T-helper 17 cell (primary cell): ENCODE data around the gene TERB1. TPM values are rescaled to one million over a fixed set of nuclear protein-coding genes. Genes with fewer than 3 reads are reported as not detected.
A peak's percentile ranks its signal among the peaks of the same experiment; 100 is the strongest.

Source experiments
- ATAC-seq: fragments of 150-1000 bp; cut with Tn5 transposase; 2 replicates; pipeline ENCODE4 v1.10.0; 2021; ENCODE audit warnings: mild to moderate bottlenecking, moderate library complexity
- DNase-seq, 3 donors: peaks; one replicate each; pipeline versions ENCODE4 v3.0.0 to v3.0.0-alpha.2; 2020 to 2021
- H3K9me3 ChIP-seq: one replicate; pipeline ENCODE4 v1.7.0; 2013; ENCODE audit warnings: low read length, mild to moderate bottlenecking; ENCODE audit not compliant: control insufficient read depth, poor library complexity, severe bottlenecking
- H3K27ac Mint-ChIP-seq: one replicate; pipeline ENCODE4 v1.8.0; 2022; ENCODE audit warnings: mild to moderate bottlenecking, moderate library complexity, mixed read lengths
- H3K27me3 Mint-ChIP-seq: one replicate; pipeline ENCODE4 v1.8.0; 2022; ENCODE audit warnings: mixed read lengths
- H3K36me3 Mint-ChIP-seq: one replicate; pipeline ENCODE4 v1.8.0; 2022; ENCODE audit warnings: low read depth, mixed read lengths
- H3K4me1 Mint-ChIP-seq: one replicate; pipeline ENCODE4 v1.8.0; 2022; ENCODE audit warnings: mild to moderate bottlenecking, mixed read lengths
- H3K4me3 Mint-ChIP-seq: one replicate; pipeline ENCODE4 v1.8.0; 2022; ENCODE audit warnings: mild to moderate bottlenecking, moderate library complexity, mixed read lengths
- total RNA-seq, 4 donors: library from RNA in 2 of 4; stranded (reverse) in 2 of 4; gene quantifications; one replicate each; pipeline ENCODE4 v1.2.3 and lab custom pipeline; 2022 to 2026

TERB1 gene
- total RNA-seq, 2 donors from 2014 or later, result 0.40 TPM; not detected in 1

GRCh38 chr16:66843191-66843590, 41.8 kb upstream of the TERB1 start:
- Mint-ChIP-seq H3K4me1 (peaks cover 2% of the 10 kb centered on the region), H3K4me3 (peak overlapping the region; percentile 79), H3K27me3 (peaks cover 60% of the 10 kb centered on the region), H3K27ac (no peak overlapping the region), H3K36me3 (peaks cover 5% of the 10 kb centered on the region)
- DNase-seq (no peak), ATAC-seq (no peak)
- H3K9me3 ChIP-seq, result no peaks in the 10 kb centered on the region

DNA sequence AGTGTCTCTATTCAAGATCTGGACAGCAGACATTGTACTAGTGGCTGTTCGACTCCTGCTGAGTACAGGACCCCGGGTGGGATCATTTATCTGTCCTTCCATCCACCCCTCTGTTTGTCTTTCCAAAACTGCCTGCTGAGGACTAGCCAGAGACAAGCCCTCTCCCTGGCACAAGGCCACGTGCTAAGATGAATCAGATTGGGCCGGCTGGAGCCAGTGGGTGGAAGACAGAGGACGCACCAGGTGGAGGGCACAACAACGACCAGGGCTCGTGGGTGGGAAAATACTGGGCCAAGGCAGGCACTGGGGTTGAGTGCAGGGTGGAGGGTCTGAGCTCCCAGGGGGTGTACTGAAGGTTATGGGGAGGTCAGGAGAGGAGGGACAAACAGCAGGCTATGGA, 41.4 kb upstream of the TERB1 start:
- DNase-seq, result no peak
- Mint-ChIP-seq H3K36me3 (peaks cover 5% of the 10 kb centered on the region), H3K27me3 (peaks cover 57% of the 10 kb centered on the region), H3K4me1 (peaks cover 2% of the 10 kb centered on the region), H3K4me3 (no peak overlapping the region), H3K27ac (no peak overlapping the region)
- no peaks in the 10 kb centered on the region for H3K9me3 ChIP-seq
- no peak for ATAC-seq

DNA sequence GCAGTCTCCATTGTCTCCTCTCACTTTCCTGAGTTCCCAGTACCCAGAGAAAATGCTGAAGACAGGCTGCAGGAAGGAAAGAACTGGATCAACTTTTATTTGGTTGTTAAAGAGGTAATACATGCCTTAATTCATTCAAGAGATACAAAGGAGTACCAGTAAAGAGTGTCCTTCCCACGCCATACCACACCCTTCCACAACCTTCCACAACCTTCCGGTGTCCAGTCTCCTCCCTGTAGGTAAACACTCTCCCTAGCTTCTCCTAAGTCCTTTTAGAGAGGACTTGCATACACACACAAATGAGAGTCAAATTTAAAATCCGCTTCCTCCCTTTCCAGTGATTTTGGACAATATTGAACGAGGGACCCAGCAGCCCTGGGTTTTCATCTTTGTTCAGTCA, 40.0 kb upstream of the TERB1 start:
- H3K27me3 Mint-ChIP-seq, result peaks cover 52% of the 10 kb centered on the region
- H3K27ac Mint-ChIP-seq, result no peak overlapping the region
- H3K4me3 Mint-ChIP-seq, result no peak overlapping the region
- H3K36me3 Mint-ChIP-seq, result peaks cover 5% of the 10 kb centered on the region
- H3K4me1 Mint-ChIP-seq, result peaks cover 2% of the 10 kb centered on the region
- ATAC-seq (no peak), DNase-seq (no peak)
- H3K9me3 ChIP-seq, result no peaks in the 10 kb centered on the region

GRCh38 chr16:66840883-66841282, 39.5 kb upstream of the TERB1 start:
- DNase-seq (no peak), ATAC-seq (no peak)
- no peaks in the 10 kb centered on the region for H3K9me3 ChIP-seq
- no peak overlapping the region for H3K4me3 Mint-ChIP-seq
- peaks cover 3% of the 10 kb centered on the region for H3K36me3 Mint-ChIP-seq
- no peak overlapping the region for H3K27ac Mint-ChIP-seq
- peaks cover 2% of the 10 kb centered on the region for H3K4me1 Mint-ChIP-seq
- peaks cover 48% of the 10 kb centered on the region for H3K27me3 Mint-ChIP-seq

GRCh38 chr16:66834746-66835145, 33.4 kb upstream of the TERB1 start:
- Mint-ChIP-seq H3K4me3 (no peak overlapping the region), H3K4me1 (peaks cover 2% of the 10 kb centered on the region), H3K27ac (no peak overlapping the region), H3K27me3 (peaks cover 18% of the 10 kb centered on the region), H3K36me3 (peaks cover 3% of the 10 kb centered on the region)
- DNase-seq, result no peak
- no peak for ATAC-seq
- H3K9me3 ChIP-seq, result no peaks in the 10 kb centered on the region

DNA sequence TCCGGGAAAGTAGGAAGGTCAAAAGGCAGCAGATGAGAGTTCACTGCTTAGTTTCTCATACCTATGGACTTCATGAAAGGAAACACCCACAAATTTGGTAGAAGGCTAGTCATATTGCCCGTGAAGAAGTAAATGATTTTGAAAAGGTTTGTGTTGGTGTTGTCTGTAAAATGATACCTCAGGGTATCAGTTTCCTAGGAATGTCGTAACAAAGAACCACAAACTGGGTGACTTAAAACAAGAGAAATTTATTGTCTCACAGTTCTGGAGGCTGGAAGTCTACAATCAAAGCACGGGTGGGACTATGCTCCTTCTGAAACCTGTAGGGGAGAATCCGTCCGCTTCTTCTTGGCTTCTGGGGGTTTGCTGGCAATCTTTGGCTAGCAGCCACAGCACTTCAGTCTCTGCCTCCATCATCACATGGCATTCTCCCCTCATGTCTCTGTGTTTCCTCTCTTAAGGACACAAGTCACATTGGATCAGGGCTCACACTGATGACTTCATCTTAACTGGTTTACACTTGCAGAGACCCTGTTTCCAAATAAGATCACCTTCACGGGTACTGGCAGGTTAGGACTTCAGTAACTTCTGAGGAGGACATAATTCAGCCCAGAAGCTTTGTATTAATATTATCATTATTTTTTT, 31.4 kb upstream of the TERB1 start:
- DNase-seq (no peak), ATAC-seq (no peak)
- H3K27ac Mint-ChIP-seq, result no peak overlapping the region
- peaks cover 12% of the 10 kb centered on the region for H3K4me1 Mint-ChIP-seq
- peaks cover 11% of the 10 kb centered on the region for H3K27me3 Mint-ChIP-seq
- H3K4me3 Mint-ChIP-seq, result no peak overlapping the region
- no peaks in the 10 kb centered on the region for H3K9me3 ChIP-seq
- H3K36me3 Mint-ChIP-seq, result no peaks in the 10 kb centered on the region

GRCh38 chr16:66832190-66832589, 30.8 kb upstream of the TERB1 start:
- H3K9me3 ChIP-seq, result no peaks in the 10 kb centered on the region
- no peak for ATAC-seq
- Mint-ChIP-seq H3K27me3 (peaks cover 6% of the 10 kb centered on the region), H3K36me3 (no peaks in the 10 kb centered on the region), H3K4me1 (peaks cover 14% of the 10 kb centered on the region), H3K4me3 (no peak overlapping the region), H3K27ac (peak overlapping the region; percentile 34)
- DNase-seq, result no peak

DNA sequence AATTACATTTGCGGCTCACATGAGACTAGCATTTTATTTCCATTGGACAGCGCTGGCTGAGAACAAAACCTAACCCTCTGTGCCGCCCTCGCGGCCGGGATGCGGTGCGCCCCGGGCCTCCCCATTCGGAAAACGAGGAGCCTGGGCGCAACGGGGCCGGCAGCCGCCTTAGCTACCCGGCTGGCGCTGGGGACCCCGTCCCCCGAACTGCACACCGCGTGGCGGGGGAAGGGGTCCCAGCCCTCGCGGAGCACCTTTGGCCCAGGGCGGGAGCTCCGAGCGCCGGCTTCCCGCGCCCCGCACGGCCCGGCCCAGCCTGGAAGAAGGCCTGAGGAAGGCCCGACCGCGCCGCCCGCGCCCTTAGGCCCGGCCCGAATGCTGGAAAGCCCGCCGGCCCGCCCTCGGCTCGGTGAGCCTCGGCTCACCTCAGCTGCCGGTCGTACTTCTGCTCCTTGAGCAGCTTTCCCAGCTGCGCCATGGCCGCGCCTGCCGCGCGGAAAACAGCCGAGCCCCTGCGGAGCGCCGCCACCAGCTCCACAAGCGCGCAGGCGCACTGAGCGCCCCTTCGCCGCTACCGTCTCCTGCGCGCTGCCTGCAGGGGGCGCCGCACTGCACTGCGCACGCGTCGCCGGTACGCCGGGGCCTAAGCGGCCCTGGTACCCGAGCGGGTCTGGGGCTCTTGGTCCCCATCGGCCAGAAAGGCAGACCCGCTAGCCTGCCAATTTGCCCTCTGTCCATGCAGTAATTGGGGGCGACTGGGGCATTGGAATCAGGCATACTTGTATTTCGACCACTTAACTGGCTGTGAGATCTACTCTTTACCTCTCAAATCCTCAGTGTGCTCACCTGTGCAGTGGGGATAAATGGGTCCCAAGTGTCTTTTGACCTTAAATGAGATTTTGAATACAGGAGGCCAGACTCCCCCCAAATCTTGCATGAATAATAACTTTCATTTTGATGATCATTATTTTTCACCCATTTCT, 29.3 kb upstream of the TERB1 start, which contains the start of gene NAE1:
TSS of gene NAE1 (minus strand) at position 555 of the 983 bp plus-strand sequence. CDS start at position 478, 77 bp downstream.
- H3K9me3 ChIP-seq, result no peaks in the 10 kb centered on the region
- DNase-seq (peak; percentile 87 to 92 (median 90)), ATAC-seq (peak; percentile 95)
- Mint-ChIP-seq H3K4me3 (peak within 1 kb of the TSS; percentile 71), H3K27ac (peak within 1 kb of the TSS; percentile 34), H3K36me3 (peaks cover 3% of the 10 kb centered on the region), H3K27me3 (peaks cover 5% of the 10 kb centered on the region), H3K4me1 (peaks cover 18% of the 10 kb centered on the region)

DNA sequence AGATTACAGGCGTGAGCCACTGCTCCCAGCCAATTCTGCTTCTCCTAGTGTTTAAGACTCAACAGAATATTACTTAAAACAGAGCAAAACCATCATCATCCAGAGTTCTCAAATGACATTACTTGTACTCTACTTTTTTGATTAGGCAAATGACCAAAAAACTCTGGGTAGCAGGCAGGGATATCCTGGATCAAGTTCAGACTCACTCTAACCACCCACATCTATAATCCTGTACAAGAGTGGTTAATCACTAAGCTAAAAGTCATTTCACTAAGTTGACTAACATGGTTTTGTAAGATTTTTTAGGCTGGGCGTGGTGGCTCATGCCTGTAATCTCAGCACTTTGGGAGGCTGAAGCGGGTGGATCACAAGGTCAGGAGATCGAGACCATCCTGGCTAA, 22.6 kb upstream of the TERB1 start:
- peaks cover 15% of the 10 kb centered on the region for H3K4me1 Mint-ChIP-seq
- H3K4me3 Mint-ChIP-seq, result no peak overlapping the region
- no peaks in the 10 kb centered on the region for H3K27me3 Mint-ChIP-seq
- no peak for DNase-seq
- ATAC-seq, result no peak
- peaks cover 11% of the 10 kb centered on the region for H3K36me3 Mint-ChIP-seq
- H3K9me3 ChIP-seq, result no peaks in the 10 kb centered on the region
- H3K27ac Mint-ChIP-seq, result no peak overlapping the region

- no peaks in the 10 kb centered on the region for H3K9me3 ChIP-seq
- Mint-ChIP-seq H3K4me3 (no peak overlapping the region), H3K36me3 (peaks cover 9% of the 10 kb centered on the region), H3K27ac (no peak overlapping the region), H3K27me3 (no peaks in the 10 kb centered on the region), H3K4me1 (no peaks in the 10 kb centered on the region)
- ATAC-seq, result no peak
- DNase-seq, result no peak
These were observed 13.3 kb upstream of the TERB1 start for GRCh38 chr16:66814734-66815133.

DNA sequence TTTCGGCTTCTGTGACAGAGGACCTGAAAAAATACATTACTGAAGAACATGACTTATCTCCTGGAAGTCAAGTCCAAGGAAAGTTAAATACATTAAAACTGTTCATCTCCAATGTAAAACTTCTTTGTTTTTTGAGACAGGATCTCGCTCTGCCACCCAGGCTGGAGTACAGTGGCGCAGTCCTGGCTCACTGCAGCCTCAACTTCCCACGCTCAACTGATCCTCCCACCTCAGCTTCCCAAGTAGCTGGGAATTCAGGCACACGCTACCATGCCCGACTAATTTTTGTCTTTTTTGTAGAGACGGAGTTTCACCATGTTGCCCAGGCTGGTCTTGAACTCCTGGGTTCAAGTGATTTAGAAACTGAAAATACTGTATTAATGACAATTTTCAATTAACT, 9.7 kb upstream of the TERB1 start:
- DNase-seq (no peak), ATAC-seq (no peak)
- Mint-ChIP-seq H3K36me3 (peaks cover 6% of the 10 kb centered on the region), H3K4me1 (no peaks in the 10 kb centered on the region), H3K4me3 (no peak overlapping the region), H3K27ac (no peak overlapping the region), H3K27me3 (no peaks in the 10 kb centered on the region)
- H3K9me3 ChIP-seq, result no peaks in the 10 kb centered on the region

GRCh38 chr16:66810391-66810790, 9.0 kb upstream of the TERB1 start:
- H3K9me3 ChIP-seq, result no peaks in the 10 kb centered on the region
- Mint-ChIP-seq H3K4me1 (no peaks in the 10 kb centered on the region), H3K27ac (no peak overlapping the region), H3K27me3 (no peaks in the 10 kb centered on the region), H3K36me3 (peaks cover 6% of the 10 kb centered on the region), H3K4me3 (no peak overlapping the region)
- DNase-seq, result no peak
- no peak for ATAC-seq

- Mint-ChIP-seq H3K4me1 (no peaks in the 10 kb centered on the region), H3K27ac (no peak overlapping the region), H3K36me3 (peaks cover 8% of the 10 kb centered on the region), H3K4me3 (no peak overlapping the region), H3K27me3 (no peaks in the 10 kb centered on the region)
- ATAC-seq (no peak), DNase-seq (no peak)
- no peaks in the 10 kb centered on the region for H3K9me3 ChIP-seq
These were observed 8.4 kb upstream of the TERB1 start for GRCh38 chr16:66809765-66810164.
